ENCODE measurements around the gene GLRA1. TPM values are rescaled to one million over a fixed set of nuclear protein-coding genes. Genes with fewer than 3 reads are reported as not detected.

Gene GLRA1
- total RNA-seq, 1 donor from 2014 or later = 0.22 TPM

DNA sequence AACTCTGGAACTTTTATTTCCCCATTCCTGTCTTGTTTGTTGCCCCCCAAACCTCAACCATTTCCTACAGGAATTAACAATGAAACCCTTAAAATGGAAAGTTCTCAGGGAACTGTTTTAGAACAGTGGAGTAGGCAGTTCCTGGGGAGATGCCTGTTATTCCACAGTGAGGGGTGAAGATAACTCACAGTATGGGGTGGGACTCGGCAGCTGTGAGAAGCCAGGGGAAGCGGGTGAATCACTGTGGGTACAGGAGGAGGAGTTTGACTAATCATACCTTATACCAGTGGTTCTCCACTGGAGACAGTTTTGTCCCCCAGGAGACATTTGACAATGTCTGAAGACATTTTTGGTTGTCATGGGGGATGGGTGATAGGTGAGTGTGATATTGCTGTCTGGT lies 36.9 kb upstream of the GLRA1 start:
- no peak for TF ChIP-seq CTCF (IDR thresholded peaks at IDR 0.05; ENCODE audit: partially characterized antibody, unreplicated experiment)
- H3K36me3 Mint-ChIP-seq (ENCODE audit: unreplicated experiment) = no peaks in the 10 kb centered on the region
- no peaks in the 10 kb centered on the region for H3K9me3 Mint-ChIP-seq (ENCODE audit: unreplicated experiment)
- H3K27ac Mint-ChIP-seq (ENCODE audit: unreplicated experiment) = no peak overlapping the region
- H3K27me3 Mint-ChIP-seq (ENCODE audit: unreplicated experiment) = no peaks in the 10 kb centered on the region
- H3K4me3 Mint-ChIP-seq (ENCODE audit: unreplicated experiment) = no peak overlapping the region
- DNase-seq = no peak
- H3K4me1 Mint-ChIP-seq (ENCODE audit: low read depth, unreplicated experiment) = no peaks in the 10 kb centered on the region

- no peak for TF ChIP-seq CTCF (IDR thresholded peaks at IDR 0.05; ENCODE audit: partially characterized antibody, unreplicated experiment)
- H3K4me3 Mint-ChIP-seq (ENCODE audit: unreplicated experiment) = no peak overlapping the region
- H3K27ac Mint-ChIP-seq (ENCODE audit: unreplicated experiment) = no peak overlapping the region
- H3K27me3 Mint-ChIP-seq (ENCODE audit: unreplicated experiment) = no peaks in the 10 kb centered on the region
- H3K36me3 Mint-ChIP-seq (ENCODE audit: unreplicated experiment) = no peaks in the 10 kb centered on the region
- H3K4me1 Mint-ChIP-seq (ENCODE audit: low read depth, unreplicated experiment) = no peaks in the 10 kb centered on the region
- DNase-seq = no peak
- H3K9me3 Mint-ChIP-seq (ENCODE audit: unreplicated experiment) = no peaks in the 10 kb centered on the region
Observed at GRCh38 chr5:151958111-151958510, 33.5 kb upstream of the GLRA1 start.

- no peak for TF ChIP-seq CTCF (IDR thresholded peaks at IDR 0.05; ENCODE audit: partially characterized antibody, unreplicated experiment)
- H3K9me3 Mint-ChIP-seq (ENCODE audit: unreplicated experiment) = no peaks in the 10 kb centered on the region
- no peak overlapping the region for H3K4me3 Mint-ChIP-seq (ENCODE audit: unreplicated experiment)
- no peak overlapping the region for H3K27ac Mint-ChIP-seq (ENCODE audit: unreplicated experiment)
- H3K36me3 Mint-ChIP-seq (ENCODE audit: unreplicated experiment) = no peaks in the 10 kb centered on the region
- DNase-seq = no peak
- H3K4me1 Mint-ChIP-seq (ENCODE audit: low read depth, unreplicated experiment) = no peaks in the 10 kb centered on the region
- no peaks in the 10 kb centered on the region for H3K27me3 Mint-ChIP-seq (ENCODE audit: unreplicated experiment)
Observed at GRCh38 chr5:151956725-151957124, 32.1 kb upstream of the GLRA1 start.

- TF ChIP-seq CTCF (IDR thresholded peaks at IDR 0.05; ENCODE audit: partially characterized antibody, unreplicated experiment) = no peak
- H3K27me3 Mint-ChIP-seq (ENCODE audit: unreplicated experiment) = peaks cover 1% of the 10 kb centered on the region
- H3K36me3 Mint-ChIP-seq (ENCODE audit: unreplicated experiment) = no peaks in the 10 kb centered on the region
- no peaks in the 10 kb centered on the region for H3K9me3 Mint-ChIP-seq (ENCODE audit: unreplicated experiment)
- no peak overlapping the region for H3K27ac Mint-ChIP-seq (ENCODE audit: unreplicated experiment)
- H3K4me3 Mint-ChIP-seq (ENCODE audit: unreplicated experiment) = no peak overlapping the region
- no peak for DNase-seq
- H3K4me1 Mint-ChIP-seq (ENCODE audit: low read depth, unreplicated experiment) = peaks cover 13% of the 10 kb centered on the region
Observed at GRCh38 chr5:151954255-151954654, 29.6 kb upstream of the GLRA1 start.

DNA sequence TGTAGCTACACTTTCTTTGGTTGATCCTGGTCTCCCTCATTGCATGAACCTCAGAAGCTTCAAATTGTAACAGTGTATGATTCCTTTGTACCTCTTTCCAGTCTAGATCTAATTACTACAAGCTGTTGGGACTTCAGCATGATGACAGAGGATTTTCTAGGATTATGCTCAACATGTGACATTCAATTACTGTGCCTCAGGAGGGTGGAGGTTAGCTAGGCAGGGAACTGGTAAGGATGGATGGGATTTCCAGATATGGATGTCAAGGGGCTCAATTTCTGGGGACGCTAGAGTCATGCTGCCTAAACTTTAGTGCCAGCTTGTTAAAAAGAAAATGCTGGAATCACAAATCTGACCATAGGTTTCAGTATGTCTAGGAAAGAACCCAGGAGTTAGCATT lies 29.2 kb upstream of the GLRA1 start:
- no peak overlapping the region for H3K27ac Mint-ChIP-seq (ENCODE audit: unreplicated experiment)
- peaks cover under 1% of the 10 kb centered on the region for H3K9me3 Mint-ChIP-seq (ENCODE audit: unreplicated experiment)
- peaks cover 1% of the 10 kb centered on the region for H3K27me3 Mint-ChIP-seq (ENCODE audit: unreplicated experiment)
- H3K4me1 Mint-ChIP-seq (ENCODE audit: low read depth, unreplicated experiment) = peaks cover 16% of the 10 kb centered on the region
- TF ChIP-seq CTCF (IDR thresholded peaks at IDR 0.05; ENCODE audit: partially characterized antibody, unreplicated experiment) = no peak
- no peak overlapping the region for H3K4me3 Mint-ChIP-seq (ENCODE audit: unreplicated experiment)
- no peak for DNase-seq
- no peaks in the 10 kb centered on the region for H3K36me3 Mint-ChIP-seq (ENCODE audit: unreplicated experiment)

All from glutamatergic neuron (in vitro differentiated cells).